Measurements from ENCODE around the gene ZNF683. TPM values are rescaled to one million over a fixed set of nuclear protein-coding genes. Genes with fewer than 3 reads are reported as not detected.
A peak's percentile ranks its signal among the peaks of the same experiment; 100 is the strongest.
"Not testable (repeated sequence)": the region's sequence is repeated elsewhere in the genome, so short reads cannot be mapped to it uniquely, and the experiment has no call there.

The ZNF683 gene
- not detected for total RNA-seq

- H3K36me3 ChIP-seq (replicated peaks in 1 of 2; ENCODE audit: insufficient read depth in 1 of 2, low read depth in 2 of 2); ATAC-seq; H3K27me3 ChIP-seq; DNase-seq; H3K4me3 ChIP-seq; intact Hi-C loops (cut with DNase I); H3K27ac ChIP-seq; H3K4me1 ChIP-seq; H3K9me3 ChIP-seq: not testable (repeated sequence)
- WGBS, 2 donors: 65 to 71% methylated on average over 2 to 3 of the region's 3 CpGs
These were observed at the start of gene ZNF683 for GRCh38 chr1:26372611-26373010. Gene ZNF683, minus strand, starts transcription at chr1:26372750. Its CDS starts 4,179 bp downstream, at chr1:26368571.

GRCh38 chr1:26419494-26419893, 46.9 kb upstream of the ZNF683 start:
- WGBS, 2 donors: 69 to 76% methylated on average over 2 of the region's 2 CpGs
- ATAC-seq: no peak
- Histone ChIP-seq H3K4me3 (no peak overlapping the region), H3K9me3 (no peaks in the 10 kb centered on the region), H3K36me3 (replicated peaks in 1 of 2; ENCODE audit: insufficient read depth in 1 of 2, low read depth in 2 of 2) (no peaks in the 10 kb centered on the region), H3K27me3 (no peaks in the 10 kb centered on the region), H3K4me1 (no peaks in the 10 kb centered on the region), H3K27ac (peak overlapping the region in 1 of 4 donors; percentile 22)
- no peak for DNase-seq
- intact Hi-C loops (cut with DNase I): no loop called here
- no peak for TF ChIP-seq POLR2A (IDR thresholded peaks at IDR 0.05)
- no peak for TF ChIP-seq CTCF (IDR thresholded peaks at IDR 0.05)

- Histone ChIP-seq H3K9me3 (no peaks in the 10 kb centered on the region), H3K27me3 (no peaks in the 10 kb centered on the region), H3K4me3 (no peak overlapping the region), H3K27ac (no peak overlapping the region), H3K4me1 (no peaks in the 10 kb centered on the region), H3K36me3 (replicated peaks in 1 of 2; ENCODE audit: insufficient read depth in 1 of 2, low read depth in 2 of 2) (no peaks in the 10 kb centered on the region)
- DNase-seq: no peak
- intact Hi-C loops (cut with DNase I): no loop called here
- TF ChIP-seq CTCF (IDR thresholded peaks at IDR 0.05) (no peak), POLR2A (IDR thresholded peaks at IDR 0.05) (no peak)
- WGBS, 2 donors: 30 to 33% methylated on average over 5 of the region's 5 CpGs
- peak; percentile 70 for ATAC-seq
These were observed 46.4 kb upstream of the ZNF683 start for GRCh38 chr1:26418865-26419349.

- no peaks in the 10 kb centered on the region for H3K9me3 ChIP-seq
- no peak overlapping the region for H3K4me3 ChIP-seq
- intact Hi-C loops (cut with DNase I): no loop called here
- no peaks in the 10 kb centered on the region for H3K36me3 ChIP-seq (replicated peaks in 1 of 2; ENCODE audit: insufficient read depth in 1 of 2, low read depth in 2 of 2)
- WGBS, 2 donors: 20 to 29% methylated on average over 6 to 9 of the region's 9 CpGs
- H3K27ac ChIP-seq: no peak overlapping the region
- peaks cover 0 to 4% of the 10 kb centered on the region in 2 donors for H3K27me3 ChIP-seq
- DNase-seq (peak; percentile 77 to 85 (median 78)), ATAC-seq (peak; percentile 86)
- no peaks in the 10 kb centered on the region for H3K4me1 ChIP-seq
- peak; percentile 55 to 78 (median 61) for TF ChIP-seq CTCF (IDR thresholded peaks at IDR 0.05)
- no peak for TF ChIP-seq POLR2A (IDR thresholded peaks at IDR 0.05)
These were observed 44.7 kb upstream of the ZNF683 start for GRCh38 chr1:26417111-26417759.

- Histone ChIP-seq H3K4me1 (no peaks in the 10 kb centered on the region), H3K4me3 (no peak overlapping the region), H3K27me3 (peaks cover 0 to 29% of the 10 kb centered on the region in 2 donors), H3K36me3 (replicated peaks in 1 of 2; ENCODE audit: insufficient read depth in 1 of 2, low read depth in 2 of 2) (no peaks in the 10 kb centered on the region), H3K27ac (no peak overlapping the region), H3K9me3 (no peaks in the 10 kb centered on the region)
- no peak for TF ChIP-seq POLR2A (IDR thresholded peaks at IDR 0.05)
- TF ChIP-seq CTCF (IDR thresholded peaks at IDR 0.05): no peak
- no peak for ATAC-seq
- WGBS, 2 donors: 0% methylated on average over 1 of the region's 1 CpG
- intact Hi-C loops (cut with DNase I): no loop called here
- DNase-seq: no peak
These were observed 40.5 kb upstream of the ZNF683 start for GRCh38 chr1:26413031-26413430.

Data from body of pancreas (tissue), 4 donors.